T-cell (primary cell): ENCODE results near the gene ATP8B3. TPM values are rescaled to one million over a fixed set of nuclear protein-coding genes. Genes with fewer than 3 reads are reported as not detected.

Experiments
- ATAC-seq, 4 experiments: fragments of 200-7000 bp in 3 of 4; fragments of 150-1000 bp in 1 of 4; cut with Tn5 transposase; replicated peaks in 1 of 4; 1 replicate in 3 of 4; 2 replicates in 1 of 4; pipeline ENCODE4 v1.10.0; 2021; ENCODE audit warnings: moderate library complexity in 3 of 4, mild to moderate bottlenecking in 2 of 4, moderate number of reproducible peaks in 1 of 4
- CTCF ChIA-PET, 2 donors: fragments of 300-600 bp; sonication (Branson Sonifier 250); formaldehyde crosslinking; loops; one replicate each; lab custom pipeline; 2022; ENCODE audit warnings: antibody characterized with exemption in 2 of 2; lab: Charles Lee
- POLR2A ChIA-PET, 2 donors: fragments of 300-600 bp; sonication (Branson Sonifier 250); formaldehyde crosslinking; loops; one replicate each; lab custom pipeline; 2022; ENCODE audit warnings: antibody characterized with exemption in 2 of 2; lab: Charles Lee
- DNase-seq, 35 experiments: peaks; one replicate each; pipeline versions ENCODE4 v3.0.0 to v3.0.0-alpha.2; 2013 to 2023
- H3K27ac ChIP-seq: one replicate; pipeline ENCODE4 v1.5.1; 2013; ENCODE audit warnings: low read length
- H3K27me3 ChIP-seq, 2 experiments: replicated peaks in 1 of 2; 1 replicate in 1 of 2; 2 replicates in 1 of 2; pipeline versions ENCODE4 v1.6.1 to v1.7.0; 2013; ENCODE audit warnings: low read length in 1 of 2, mixed read lengths in 1 of 2; ENCODE audit not compliant: control insufficient read depth in 2 of 2, insufficient read depth in 2 of 2; ENCODE audit errors: extremely low read depth in 1 of 2
- H3K36me3 ChIP-seq, 2 donors: 1 replicate in 1 of 2; 2 replicates in 1 of 2; pipeline versions ENCODE4 v1.6.1 to v1.7.0; 2013; ENCODE audit warnings: low read length in 1 of 2; ENCODE audit not compliant: control insufficient read depth in 2 of 2, insufficient read depth in 1 of 2; ENCODE audit errors: extremely low read depth in 1 of 2
- H3K4me1 ChIP-seq, 2 experiments: 1 replicate in 1 of 2; 2 replicates in 1 of 2; pipeline versions ENCODE4 v1.6.1 to v1.7.0; 2013; ENCODE audit warnings: low read length in 2 of 2, mixed read lengths in 1 of 2; ENCODE audit not compliant: insufficient read depth in 2 of 2, control insufficient read depth in 1 of 2; ENCODE audit errors: extremely low read depth in 1 of 2
- H3K4me3 ChIP-seq, 2 donors: 1 replicate in 1 of 2; 2 replicates in 1 of 2; pipeline versions ENCODE4 v1.5.1 to v1.7.0; 2013; ENCODE audit warnings: mild to moderate bottlenecking in 2 of 2, low read length in 1 of 2, moderate library complexity in 1 of 2; ENCODE audit not compliant: control insufficient read depth in 1 of 2; ENCODE audit errors: extremely low read depth in 1 of 2
- H3K9me3 ChIP-seq: 2 replicates; pipeline ENCODE4 v1.7.0; 2013
- H3K27ac Mint-ChIP-seq, 2 donors: one replicate each; pipeline ENCODE4 v1.8.0; 2020 to 2021; ENCODE audit warnings: mild to moderate bottlenecking in 2 of 2, mixed read lengths in 2 of 2
- H3K27me3 Mint-ChIP-seq, 2 donors: one replicate each; pipeline ENCODE4 v1.8.0; 2021 to 2022; ENCODE audit warnings: mixed read lengths in 2 of 2
- H3K36me3 Mint-ChIP-seq: one replicate; pipeline ENCODE4 v1.8.0; 2021; ENCODE audit warnings: mixed read lengths
- H3K4me1 Mint-ChIP-seq, 3 donors: one replicate each; pipeline ENCODE4 v1.8.0; 2020 to 2022; ENCODE audit warnings: mixed read lengths in 3 of 3, mild to moderate bottlenecking in 1 of 3
- H3K4me3 Mint-ChIP-seq, 3 donors: one replicate each; pipeline ENCODE4 v1.8.0; 2020 to 2022; ENCODE audit warnings: mild to moderate bottlenecking in 3 of 3, mixed read lengths in 3 of 3, moderate library complexity in 3 of 3
- H3K9me3 Mint-ChIP-seq, 3 donors: one replicate each; pipeline ENCODE4 v1.8.0; 2020 to 2022; ENCODE audit warnings: mixed read lengths in 3 of 3
- WGBS: methylation state at CpG from one replicate; pipeline ENCODE4 v1.1.5; 2013; ENCODE audit warnings: missing lambda C conversion rate; ENCODE audit not compliant: insufficient coverage; 5-methylcytosine and 5-hydroxymethylcytosine counted together
- total RNA-seq, 35 experiments: library from RNA in 6 of 35; stranded (reverse) in 6 of 35; fragments of 120-200 nt in 1 of 35; gene quantifications; one replicate each; pipeline versions ENCODE4 v1.2.1 to v1.2.4 and lab custom pipeline; 2013 to 2026

Gene ATP8B3
- total RNA-seq, 5 donors from 2014 or later (not counting 1 experiment from before 2014, with no cell fraction given): 3.5 to 5.7 (median 4.0) TPM

- ATAC-seq (no peak), DNase-seq (no peak)
- Mint-ChIP-seq H3K4me3 (no peak overlapping the region), H3K9me3 (no peaks in the 10 kb centered on the region), H3K36me3 (peaks cover 7% of the 10 kb centered on the region), H3K27ac (no peak overlapping the region), H3K27me3 (no peaks in the 10 kb centered on the region), H3K4me1 (peaks cover 11 to 13% (median 12%) of the 10 kb centered on the region in 3 donors)
- H3K4me1 ChIP-seq: peaks cover 0 to 26% of the 10 kb centered on the region in 2 experiments
- no peak overlapping the region for H3K27ac ChIP-seq
- no peaks in the 10 kb centered on the region for H3K27me3 ChIP-seq
- ChIA-PET POLR2A (no interaction called here), CTCF (interaction anchor here (0.5 to 0.7 kb wide), 4 partner anchors 18 to 1652 kb away, joined by 3 to 4 read pairs (median 3); no protein-coding TSS in a partner anchor)
- no peak overlapping the region for H3K4me3 ChIP-seq
- peaks cover 19 to 36% of the 10 kb centered on the region in 2 donors for H3K36me3 ChIP-seq
- whole genome bisulfite sequencing: 88% methylated on average over 6 of the region's 10 CpGs
- no peaks in the 10 kb centered on the region for H3K9me3 ChIP-seq
Measured at GRCh38 chr19:1814391-1814790, 2.3 kb upstream of the ATP8B3 start.

GRCh38 chr19:1813192-1814182 lies 1.4 kb upstream of the ATP8B3 start:
- Histone ChIP-seq H3K9me3 (no peaks in the 10 kb centered on the region), H3K4me1 (peaks cover 0 to 26% of the 10 kb centered on the region in 2 experiments), H3K27ac (peak overlapping the region; percentile 34), H3K4me3 (peak overlapping the region; percentile 65 to 78), H3K36me3 (peaks cover 15 to 27% of the 10 kb centered on the region in 2 donors), H3K27me3 (no peaks in the 10 kb centered on the region)
- H3K9me3 Mint-ChIP-seq: no peaks in the 10 kb centered on the region
- 84% methylated on average over 13 of the region's 21 CpGs for WGBS
- H3K36me3 Mint-ChIP-seq: peaks cover 7% of the 10 kb centered on the region
- peaks cover 11 to 13% (median 12%) of the 10 kb centered on the region in 3 donors for H3K4me1 Mint-ChIP-seq
- H3K4me3 Mint-ChIP-seq: peak overlapping the region; percentile 89 to 91 (median 89)
- DNase-seq: no peak
- peak overlapping the region; percentile 85 to 91 for H3K27ac Mint-ChIP-seq
- CTCF ChIA-PET: interaction anchor here in 1 of 2 donors (0.6 kb wide), 1 partner anchor 1653 kb away, joined by 3 read pairs; no protein-coding TSS in a partner anchor
- no peaks in the 10 kb centered on the region for H3K27me3 Mint-ChIP-seq
- ATAC-seq: no peak
- POLR2A ChIA-PET: no interaction called here

GRCh38 chr19:1812426-1813191 lies 533 bp upstream of the ATP8B3 start:
- peaks cover 11 to 13% (median 12%) of the 10 kb centered on the region in 3 donors for H3K4me1 Mint-ChIP-seq
- DNase-seq (peak; percentile 58 to 88 (median 74)), ATAC-seq (peak; percentile 77 to 81 (median 80))
- Histone ChIP-seq H3K4me1 (peaks cover 0 to 26% of the 10 kb centered on the region in 2 experiments), H3K36me3 (peaks cover 11 to 18% of the 10 kb centered on the region in 2 donors), H3K4me3 (peak overlapping the region; percentile 65 to 78), H3K27ac (peak overlapping the region; percentile 34), H3K9me3 (no peaks in the 10 kb centered on the region), H3K27me3 (no peaks in the 10 kb centered on the region)
- H3K4me3 Mint-ChIP-seq: peak overlapping the region; percentile 89 to 91 (median 89)
- H3K9me3 Mint-ChIP-seq: no peaks in the 10 kb centered on the region
- ChIA-PET POLR2A (no interaction called here), CTCF (no interaction called here)
- H3K27me3 Mint-ChIP-seq: no peaks in the 10 kb centered on the region
- H3K36me3 Mint-ChIP-seq: peaks cover 4% of the 10 kb centered on the region
- peak overlapping the region; percentile 85 to 91 for H3K27ac Mint-ChIP-seq
- under 1% methylated on average over 42 of the region's 47 CpGs for WGBS

- ATAC-seq: no peak
- H3K27me3 Mint-ChIP-seq: no peaks in the 10 kb centered on the region
- no peaks in the 10 kb centered on the region for H3K9me3 Mint-ChIP-seq
- peaks cover 11 to 13% (median 12%) of the 10 kb centered on the region in 3 donors for H3K4me1 Mint-ChIP-seq
- H3K4me3 Mint-ChIP-seq: peak overlapping the region; percentile 64 to 91 (median 75)
- H3K36me3 ChIP-seq: peaks cover 4 to 7% of the 10 kb centered on the region in 2 donors
- H3K4me1 ChIP-seq: peaks cover 0 to 26% of the 10 kb centered on the region in 2 experiments
- H3K9me3 ChIP-seq: no peaks in the 10 kb centered on the region
- POLR2A ChIA-PET: no interaction called here
- H3K36me3 Mint-ChIP-seq: peaks cover 4% of the 10 kb centered on the region
- H3K27me3 ChIP-seq: no peaks in the 10 kb centered on the region
- H3K27ac Mint-ChIP-seq: peak overlapping the region in 1 of 2 donors; percentile 55
- WGBS: 33% methylated on average over 12 of the region's 13 CpGs
- H3K4me3 ChIP-seq: peak overlapping the region in 1 of 2 donors; percentile 65
- peak overlapping the region; percentile 23 for H3K27ac ChIP-seq
- CTCF ChIA-PET: interaction anchor here in 1 of 2 donors (0.6 kb wide), 1 partner anchor 265 kb away, joined by 4 read pairs; no protein-coding TSS in a partner anchor
- DNase-seq: peak in 10 of 35 experiments; percentile 5 to 52 (median 21)
Measured at GRCh38 chr19:1811472-1811894, 593 bp downstream of the ATP8B3 start.

GRCh38 chr19:1810439-1811160 lies 1.5 kb downstream of the ATP8B3 start:
- no peak overlapping the region for H3K27ac ChIP-seq
- H3K4me1 ChIP-seq: peaks cover 0 to 26% of the 10 kb centered on the region in 2 experiments
- no peaks in the 10 kb centered on the region for H3K27me3 ChIP-seq
- Mint-ChIP-seq H3K4me1 (peaks cover 11 to 13% (median 12%) of the 10 kb centered on the region in 3 donors), H3K27me3 (no peaks in the 10 kb centered on the region), H3K4me3 (peak overlapping the region; percentile 37 to 91 (median 50)), H3K27ac (no peak overlapping the region), H3K9me3 (no peaks in the 10 kb centered on the region), H3K36me3 (no peaks in the 10 kb centered on the region)
- no peak overlapping the region for H3K4me3 ChIP-seq
- ATAC-seq: no peak
- H3K9me3 ChIP-seq: no peaks in the 10 kb centered on the region
- 93% methylated on average over 13 of the region's 19 CpGs for WGBS
- no peak for DNase-seq
- CTCF ChIA-PET: no interaction called here
- no peaks in the 10 kb centered on the region for H3K36me3 ChIP-seq
- POLR2A ChIA-PET: no interaction called here
